Stimulated activated CD8-positive, alpha-beta memory T cell treated with anti-CD3 and anti-CD28 coated beads, Interleukin-7, amount 100 ng/mL, for 48 hours (primary cell): ENCODE data around the gene NOCT.
"Not testable (repeated sequence)": the region's sequence is repeated elsewhere in the genome, so short reads cannot be mapped to it uniquely, and the experiment has no call there.

ENCODE experiments used
- DNase-seq, 2 donors: peaks; one replicate each; pipeline ENCODE4 v3.0.0-alpha.2; 2020; ENCODE audit warnings: low read depth in 1 of 2; ENCODE audit errors: extremely low read depth in 1 of 2

The NOCT gene

GRCh38 chr4:139015269-139015947, at the start of gene NOCT:
TSS of gene NOCT (plus strand) at chr4:139015781. CDS start at chr4:139015982, 201 bp downstream.
- DNase-seq = peak; percentile 89 to 94

GRCh38 chr4:138967313-138967712, 48.3 kb upstream of the NOCT start:
- DNase-seq = no peak

GRCh38 chr4:138972956-138973801, 42.4 kb upstream of the NOCT start:
- no peak for DNase-seq

- DNase-seq = no peak
Observed at GRCh38 chr4:138975225-138975624, 40.4 kb upstream of the NOCT start.

- DNase-seq = no peak
Observed at GRCh38 chr4:138976526-138976925, 39.1 kb upstream of the NOCT start.

- no peak for DNase-seq
Observed at GRCh38 chr4:138977524-138977923, 38.1 kb upstream of the NOCT start.

GRCh38 chr4:138978028-138978585, 37.5 kb upstream of the NOCT start:
- DNase-seq = no peak

GRCh38 chr4:138978600-138978999, 37.0 kb upstream of the NOCT start:
- no peak for DNase-seq

GRCh38 chr4:138979742-138980141, 35.8 kb upstream of the NOCT start:
- no peak for DNase-seq

- no peak for DNase-seq
Observed at GRCh38 chr4:138981930-138982390, 33.6 kb upstream of the NOCT start.

GRCh38 chr4:138982754-138983153, 32.8 kb upstream of the NOCT start:
- DNase-seq = no peak

GRCh38 chr4:138983690-138984089, 31.9 kb upstream of the NOCT start:
- DNase-seq = no peak

GRCh38 chr4:138984647-138985046, 30.9 kb upstream of the NOCT start:
- no peak for DNase-seq

- DNase-seq = no peak
Observed at GRCh38 chr4:138992676-138993075, 22.9 kb upstream of the NOCT start.

- no peak for DNase-seq
Observed at GRCh38 chr4:138996090-138996489, 19.5 kb upstream of the NOCT start.

- DNase-seq = no peak
Observed at GRCh38 chr4:138999666-139000065, 15.9 kb upstream of the NOCT start.

- DNase-seq = not testable (repeated sequence)
Observed at GRCh38 chr4:139000134-139000533, 15.4 kb upstream of the NOCT start.

- DNase-seq = not testable (repeated sequence)
Observed at GRCh38 chr4:139001430-139001829, 14.2 kb upstream of the NOCT start.

- not testable (repeated sequence) for DNase-seq
Observed at GRCh38 chr4:139003668-139004067, 11.9 kb upstream of the NOCT start.

GRCh38 chr4:139005774-139006173, 9.8 kb upstream of the NOCT start:
- no peak for DNase-seq

- no peak for DNase-seq
Observed at GRCh38 chr4:139007640-139008039, 7.9 kb upstream of the NOCT start.

- DNase-seq = not testable (repeated sequence)
Observed at GRCh38 chr4:139008278-139008677, 7.3 kb upstream of the NOCT start.
